GM23248 (cell line): ENCODE results near the gene FAM200C.

Experiments used
- EZH2 ChIP-seq: fragments of 200-600 bp; sonication (generic); IDR thresholded peaks from 2 replicates; pipeline ENCODE4 v1.6.1; 2018; ENCODE audit warnings: antibody characterized with exemption, mild to moderate bottlenecking; ENCODE audit not compliant: insufficient read depth, poor library complexity, severe bottlenecking
- EZH2phosphoT487 ChIP-seq: fragments of 200-600 bp; sonication (generic); IDR thresholded peaks from 2 replicates; pipeline ENCODE4 v1.6.1; 2018; ENCODE audit warnings: antibody characterized with exemption, moderate library complexity, mild to moderate bottlenecking, low read depth; ENCODE audit not compliant: insufficient read depth

GRCh38 chr5:160436017-160436416 is 36.2 kb upstream of the FAM200C start:
- TF ChIP-seq EZH2phosphoT487 (no peak), EZH2 (no peak)
